Retina (tissue), 1 donor: Measurements from ENCODE around the gene GPR146.
"Not testable (repeated sequence)": the region's sequence is repeated elsewhere in the genome, so short reads cannot be mapped to it uniquely, and the experiment has no call there.

ENCODE experiments used
- DNase-seq: peaks from one replicate; pipeline ENCODE4 v3.0.0-alpha.2; 2016

Gene GPR146

GRCh38 chr7:1025743-1026581, 18.4 kb upstream of the GPR146 start:
- DNase-seq, result no peak

- DNase-seq, result no peak
Observed at GRCh38 chr7:1026721-1027161, 17.6 kb upstream of the GPR146 start.

- DNase-seq, result peak; percentile 84
Observed at GRCh38 chr7:1027242-1028043, 16.9 kb upstream of the GPR146 start.

GRCh38 chr7:1028044-1028770, 16.1 kb upstream of the GPR146 start:
- DNase-seq, result peak; percentile 85

GRCh38 chr7:1028775-1029636, 15.3 kb upstream of the GPR146 start:
- DNase-seq, result peak; percentile 55

- DNase-seq, result no peak
Observed at GRCh38 chr7:1029637-1030443, 14.5 kb upstream of the GPR146 start.

- DNase-seq, result no peak
Observed at GRCh38 chr7:1030444-1031070, 13.8 kb upstream of the GPR146 start.

GRCh38 chr7:1031716-1032455, 12.5 kb upstream of the GPR146 start:
- DNase-seq, result no peak

- DNase-seq, result no peak
Observed at GRCh38 chr7:1032536-1033181, 11.7 kb upstream of the GPR146 start.

GRCh38 chr7:1033546-1034145, 10.7 kb upstream of the GPR146 start:
- DNase-seq, result no peak

GRCh38 chr7:1034769-1035168, 9.6 kb upstream of the GPR146 start:
- not testable (repeated sequence) for DNase-seq

- not testable (repeated sequence) for DNase-seq
Observed at GRCh38 chr7:1036164-1036928, 8.0 kb upstream of the GPR146 start.

- not testable (repeated sequence) for DNase-seq
Observed at GRCh38 chr7:1040233-1040632, 4.1 kb upstream of the GPR146 start.

GRCh38 chr7:1040790-1041189, 3.6 kb upstream of the GPR146 start:
- peak; percentile 77 for DNase-seq

- peak; percentile 74 for DNase-seq
Observed at GRCh38 chr7:1041551-1042491, 2.5 kb upstream of the GPR146 start.

- no peak for DNase-seq
Observed at GRCh38 chr7:1042492-1042833, 1.9 kb upstream of the GPR146 start.

- DNase-seq, result no peak
Observed at GRCh38 chr7:1043552-1044188, 676 bp upstream of the GPR146 start.
